ENCODE results near the gene METTL1. TPM values are rescaled to one million over a fixed set of nuclear protein-coding genes. Genes with fewer than 3 reads are reported as not detected.

Gene METTL1
- total RNA-seq, 2 donors from 2014 or later: 26.1 to 28.7 TPM

DNA sequence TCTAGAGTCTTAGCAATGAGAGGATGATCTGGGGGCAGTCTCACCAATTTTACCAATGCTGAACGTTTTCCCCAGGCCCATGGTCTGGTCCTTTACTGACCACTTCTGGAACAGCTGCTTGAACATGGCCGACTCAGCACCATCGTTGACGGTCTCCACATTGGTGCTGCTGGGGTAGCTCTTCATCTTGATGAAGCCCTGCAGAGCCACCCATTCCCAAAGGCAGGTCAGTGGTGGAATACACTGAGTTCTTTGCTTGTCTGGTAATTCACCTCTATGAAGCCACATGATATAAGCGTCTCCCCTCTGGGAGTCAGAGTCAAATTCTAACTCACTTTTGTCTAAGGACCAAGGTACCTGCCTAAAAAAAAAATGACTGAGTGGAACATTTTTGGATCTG, 36.4 kb upstream of the METTL1 start:
- Histone ChIP-seq H3K4me3 (ENCODE audit: low read length) (no peak overlapping the region), H3K4me1 (ENCODE audit: control insufficient read depth, insufficient read depth, low read length) (no peaks in the 10 kb centered on the region), H3K27ac (ENCODE audit: low read depth, low read length) (no peak overlapping the region), H3K36me3 (ENCODE audit: control insufficient read depth, insufficient read depth, low read length) (peaks cover 14% of the 10 kb centered on the region), H3K9ac (ENCODE audit: extremely low read depth, low read length, poor library complexity, severe bottlenecking) (no peak overlapping the region), H3K27me3 (ENCODE audit: control insufficient read depth, insufficient read depth, low read length, poor library complexity, severe bottlenecking) (no peaks in the 10 kb centered on the region), H3K9me3 (ENCODE audit: control insufficient read depth, low read length) (no peaks in the 10 kb centered on the region)
- Mint-ChIP-seq H3K4me3 (no peak overlapping the region), H3K4me1 (no peaks in the 10 kb centered on the region), H3K9me3 (no peaks in the 10 kb centered on the region), H3K27me3 (ENCODE audit: insufficient read depth) (no peaks in the 10 kb centered on the region), H3K36me3 (ENCODE audit: low read depth) (peaks cover 19% of the 10 kb centered on the region), H3K27ac (no peak overlapping the region)
- TF ChIP-seq, protein P1, sequence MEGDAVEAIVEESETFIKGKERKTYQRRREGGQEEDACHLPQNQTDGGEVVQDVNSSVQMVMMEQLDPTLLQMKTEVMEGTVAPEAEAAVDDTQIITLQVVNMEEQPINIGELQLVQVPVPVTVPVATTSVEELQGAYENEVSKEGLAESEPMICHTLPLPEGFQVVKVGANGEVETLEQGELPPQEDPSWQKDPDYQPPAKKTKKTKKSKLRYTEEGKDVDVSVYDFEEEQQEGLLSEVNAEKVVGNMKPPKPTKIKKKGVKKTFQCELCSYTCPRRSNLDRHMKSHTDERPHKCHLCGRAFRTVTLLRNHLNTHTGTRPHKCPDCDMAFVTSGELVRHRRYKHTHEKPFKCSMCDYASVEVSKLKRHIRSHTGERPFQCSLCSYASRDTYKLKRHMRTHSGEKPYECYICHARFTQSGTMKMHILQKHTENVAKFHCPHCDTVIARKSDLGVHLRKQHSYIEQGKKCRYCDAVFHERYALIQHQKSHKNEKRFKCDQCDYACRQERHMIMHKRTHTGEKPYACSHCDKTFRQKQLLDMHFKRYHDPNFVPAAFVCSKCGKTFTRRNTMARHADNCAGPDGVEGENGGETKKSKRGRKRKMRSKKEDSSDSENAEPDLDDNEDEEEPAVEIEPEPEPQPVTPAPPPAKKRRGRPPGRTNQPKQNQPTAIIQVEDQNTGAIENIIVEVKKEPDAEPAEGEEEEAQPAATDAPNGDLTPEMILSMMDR (conservative IDR thresholded peaks at IDR 0.05): no peak
- 91 to 93% methylated on average over 5 of the region's 5 CpGs for WGBS, 2 experiments (ENCODE audit: insufficient coverage in 1 of 2, insufficient read length in 1 of 2)
- no peak for DNase-seq

DNA sequence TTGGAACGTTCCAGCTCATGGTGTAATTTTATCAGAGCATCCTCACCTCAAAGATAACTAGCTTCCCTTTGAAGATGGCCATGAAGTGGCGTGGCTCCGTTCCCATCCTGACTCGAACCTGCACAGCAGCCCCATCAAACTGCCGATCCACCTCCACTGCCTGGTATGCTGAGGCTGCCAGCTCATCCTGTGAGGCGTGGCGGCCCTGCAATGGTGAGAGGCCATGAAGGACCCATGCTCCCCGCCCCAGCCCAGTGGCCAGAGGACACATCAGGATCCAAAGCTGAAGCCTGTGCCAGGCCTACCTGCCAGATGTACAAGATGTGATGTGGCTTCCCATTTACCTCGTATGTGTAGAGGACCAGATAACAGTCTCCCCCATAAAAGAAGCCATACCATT, 35.4 kb upstream of the METTL1 start:
- TF ChIP-seq, protein P1 (conservative IDR thresholded peaks at IDR 0.05): no peak
- Histone ChIP-seq H3K27ac (ENCODE audit: low read depth, low read length) (no peak overlapping the region), H3K4me1 (ENCODE audit: control insufficient read depth, insufficient read depth, low read length) (no peaks in the 10 kb centered on the region), H3K4me3 (ENCODE audit: low read length) (no peak overlapping the region), H3K9ac (ENCODE audit: extremely low read depth, low read length, poor library complexity, severe bottlenecking) (no peak overlapping the region), H3K27me3 (ENCODE audit: control insufficient read depth, insufficient read depth, low read length, poor library complexity, severe bottlenecking) (no peaks in the 10 kb centered on the region), H3K36me3 (ENCODE audit: control insufficient read depth, insufficient read depth, low read length) (peaks cover 23% of the 10 kb centered on the region), H3K9me3 (ENCODE audit: control insufficient read depth, low read length) (no peaks in the 10 kb centered on the region)
- Mint-ChIP-seq H3K4me3 (no peak overlapping the region), H3K27me3 (ENCODE audit: insufficient read depth) (no peaks in the 10 kb centered on the region), H3K36me3 (ENCODE audit: low read depth) (peaks cover 20% of the 10 kb centered on the region), H3K9me3 (no peaks in the 10 kb centered on the region), H3K4me1 (no peaks in the 10 kb centered on the region), H3K27ac (no peak overlapping the region)
- 92 to 98% methylated on average over 8 to 9 of the region's 9 CpGs for WGBS, 2 experiments (ENCODE audit: insufficient coverage in 1 of 2, insufficient read length in 1 of 2)
- no peak for DNase-seq

DNA sequence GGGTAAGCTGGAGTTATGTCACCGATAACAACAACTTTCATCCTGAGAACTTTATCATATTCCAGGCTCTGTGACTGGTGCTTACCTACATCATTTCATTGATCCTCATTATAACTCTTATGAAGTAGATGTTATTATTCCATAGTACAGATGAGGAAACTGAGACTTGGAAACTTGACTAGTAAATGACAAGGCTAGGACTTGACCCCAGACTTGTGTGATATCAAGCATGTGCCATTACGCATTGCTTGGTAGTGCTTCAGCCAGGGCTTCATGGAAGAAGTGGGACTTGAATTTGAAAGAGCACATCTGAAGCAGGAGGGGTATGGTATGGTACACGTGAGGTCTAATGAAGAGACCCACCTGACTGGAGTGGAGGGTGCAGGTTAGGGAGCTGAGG, 34.8 kb upstream of the METTL1 start:
- WGBS, 2 experiments (ENCODE audit: insufficient coverage in 1 of 2, insufficient read length in 1 of 2): 92 to 100% methylated on average over 2 to 3 of the region's 3 CpGs
- H3K4me1 Mint-ChIP-seq: no peaks in the 10 kb centered on the region
- H3K27ac ChIP-seq (ENCODE audit: low read depth, low read length): no peak overlapping the region
- TF ChIP-seq, protein P1 (conservative IDR thresholded peaks at IDR 0.05): no peak
- H3K27me3 ChIP-seq (ENCODE audit: control insufficient read depth, insufficient read depth, low read length, poor library complexity, severe bottlenecking): no peaks in the 10 kb centered on the region
- no peak overlapping the region for H3K4me3 Mint-ChIP-seq
- peaks cover 20% of the 10 kb centered on the region for H3K36me3 Mint-ChIP-seq (ENCODE audit: low read depth)
- H3K36me3 ChIP-seq (ENCODE audit: control insufficient read depth, insufficient read depth, low read length): peaks cover 29% of the 10 kb centered on the region
- H3K9ac ChIP-seq (ENCODE audit: extremely low read depth, low read length, poor library complexity, severe bottlenecking): no peak overlapping the region
- no peak overlapping the region for H3K4me3 ChIP-seq (ENCODE audit: low read length)
- H3K27ac Mint-ChIP-seq: no peak overlapping the region
- H3K27me3 Mint-ChIP-seq (ENCODE audit: insufficient read depth): no peaks in the 10 kb centered on the region
- no peak for DNase-seq
- H3K9me3 ChIP-seq (ENCODE audit: control insufficient read depth, low read length): no peaks in the 10 kb centered on the region
- H3K9me3 Mint-ChIP-seq: no peaks in the 10 kb centered on the region
- no peaks in the 10 kb centered on the region for H3K4me1 ChIP-seq (ENCODE audit: control insufficient read depth, insufficient read depth, low read length)
